Keratinocyte (primary cell): Measurements from ENCODE around the gene RRAS2. TPM values are rescaled to one million over a fixed set of nuclear protein-coding genes. Genes with fewer than 3 reads are reported as not detected.
"Not testable (repeated sequence)": the region's sequence is repeated elsewhere in the genome, so short reads cannot be mapped to it uniquely, and the experiment has no call there.

Source experiments
- DNase-seq: peaks from one replicate; pipeline ENCODE4 v3.0.0-alpha.2; 2011; ENCODE audit warnings: low read depth, missing footprints, low spot score
- FAIRE-seq: peaks from 2 replicates; lab custom pipeline; 2011; peaks lifted over from hg19 to GRCh38; lab: Jason Lieb, UNC
- H2AFZ ChIP-seq: 2 replicates; pipeline ENCODE4 v1.6.0; 2012; ENCODE audit warnings: low read length, control low read depth, inconsistent platforms; ENCODE audit not compliant: control insufficient read depth
- H3K27ac ChIP-seq: 2 replicates; pipeline ENCODE4 v1.5.1; 2011; ENCODE audit warnings: low read length; ENCODE audit not compliant: control insufficient read depth, insufficient read depth
- H3K27me3 ChIP-seq: 3 replicates; pipeline ENCODE4 v1.6.0; 2011; ENCODE audit warnings: low read length; ENCODE audit not compliant: control insufficient read depth, insufficient read depth; ENCODE audit errors: extremely low read depth
- H3K36me3 ChIP-seq, 2 experiments: 2 replicates in 1 of 2; 3 replicates in 1 of 2; pipeline ENCODE4 v1.5.1; 2011; ENCODE audit warnings: low read length in 2 of 2, mild to moderate bottlenecking in 1 of 2; ENCODE audit not compliant: control insufficient read depth in 2 of 2, insufficient read depth in 2 of 2; ENCODE audit errors: extremely low read depth in 1 of 2
- H3K4me1 ChIP-seq: 3 replicates; pipeline ENCODE4 v1.5.1; 2011; ENCODE audit warnings: low read length; ENCODE audit not compliant: control insufficient read depth, insufficient read depth; ENCODE audit errors: extremely low read depth
- H3K4me2 ChIP-seq: 3 replicates; pipeline ENCODE4 v1.6.0; 2011; ENCODE audit warnings: low read depth, low read length; ENCODE audit not compliant: control insufficient read depth, insufficient read depth; ENCODE audit errors: extremely low read depth
- H3K4me3 ChIP-seq, 3 experiments: fragments of 200-600 bp in 1 of 3; sonication (generic) in 1 of 3; 2 replicates in 2 of 3; 3 replicates in 1 of 3; pipeline ENCODE4 v1.5.1; 2011 to 2016; ENCODE audit warnings: low read length in 3 of 3, mild to moderate bottlenecking in 3 of 3, control low read depth in 2 of 3, inconsistent platforms in 1 of 3, low read depth in 1 of 3, mixed read lengths in 1 of 3, mixed run types in 1 of 3, moderate library complexity in 1 of 3; ENCODE audit not compliant: control insufficient read depth in 2 of 3, insufficient read depth in 2 of 3; ENCODE audit errors: extremely low read depth in 1 of 3
- H3K79me2 ChIP-seq: 2 replicates; pipeline ENCODE4 v1.6.0; 2012; ENCODE audit warnings: low read length; ENCODE audit not compliant: control insufficient read depth, insufficient read depth
- H3K9ac ChIP-seq: 3 replicates; pipeline ENCODE4 v1.6.0; 2011; ENCODE audit warnings: low read length; ENCODE audit not compliant: control insufficient read depth, insufficient read depth; ENCODE audit errors: extremely low read depth
- H3K9me1 ChIP-seq: 3 replicates; pipeline ENCODE4 v1.6.0; 2011; ENCODE audit warnings: low read length; ENCODE audit not compliant: control insufficient read depth, insufficient read depth; ENCODE audit errors: extremely low read depth
- H3K9me3 ChIP-seq: 2 replicates; pipeline ENCODE4 v1.5.1; 2012; ENCODE audit warnings: low read depth, low read length; ENCODE audit not compliant: control insufficient read depth
- H4K20me1 ChIP-seq: 3 replicates; pipeline ENCODE4 v1.6.0; 2011; ENCODE audit warnings: low read length; ENCODE audit not compliant: control insufficient read depth, insufficient read depth; ENCODE audit errors: extremely low read depth
- CTCF ChIP-seq, 3 experiments: IDR thresholded peaks in 1 of 3; conservative IDR thresholded peaks in 1 of 3; optimal IDR thresholded peaks in 1 of 3; 2 replicates in 2 of 3; 3 replicates in 1 of 3; pipeline versions ENCODE3 to v1.5.1; 2011; ENCODE audit warnings: low read length in 3 of 3, mild to moderate bottlenecking in 3 of 3, moderate library complexity in 2 of 3, control low read depth in 1 of 3, inconsistent platforms in 1 of 3; ENCODE audit not compliant: insufficient read depth in 2 of 3; ENCODE audit errors: extremely low read depth in 1 of 3
- EZH2 ChIP-seq: IDR thresholded peaks from one replicate; pipeline ENCODE4 v1.6.1; 2012; ENCODE audit warnings: inconsistent platforms, mild to moderate bottlenecking, low read length, moderate library complexity
- dilution Hi-C: fragments of 300-500 bp; cut with MboI; formaldehyde crosslinking; loops from one replicate; pipeline ENCODE4 v1.7.0; 2020; ENCODE audit warnings: low sequenced_read_pairs; ENCODE audit not compliant: extremely low pct_ligation_motif_present
- polyA minus RNA-seq, 3 experiments: library from RNA; depleted of rRNA, polyadenylated mRNA; stranded (reverse); fragments of >200 nt; gene quantifications; 1 replicate in 1 of 3; 2 replicates in 1 of 3; 3 replicates in 1 of 3; pipeline ENCODE4 v1.2.3, GENCODE V29; 2011
- polyA plus RNA-seq, 5 experiments: library from polyadenylated mRNA; depleted of rRNA in 3 of 5; stranded (reverse) in 3 of 5; stranded (forward) in 1 of 5; unstranded in 1 of 5; fragments of >200 nt; gene quantifications; 1 replicate in 1 of 5; 2 replicates in 3 of 5; 3 replicates in 1 of 5; pipeline versions ENCODE4 v1.2.1 to v1.2.3, GENCODE V29; 2011 to 2012; ENCODE audit warnings: missing spikeins in 2 of 5, low read depth in 1 of 5, low replicate concordance in 1 of 5

RRAS2 gene
- polyA plus RNA-seq (52.2 to 99.3 TPM (median 54.4 TPM) in 3 replicates), polyA minus RNA-seq (5.9 to 58.9 TPM (median 22.4 TPM) in 3 replicates)
- polyA plus RNA-seq (2011; ENCODE audit: low read depth) = 167 TPM
- 55.6 and 125 TPM in 2 replicates for polyA plus RNA-seq (2011; cell fraction: cytosol; rRNA removed)
- polyA plus RNA-seq (2011; cell fraction: nucleus; rRNA removed) = 34.4 and 46.8 TPM in 2 replicates
- polyA plus RNA-seq (2012; ENCODE audit: low replicate concordance) = 54.5 and 85.9 TPM in 2 replicates
- 77.7 TPM for polyA minus RNA-seq (2011; cell fraction: cytosol; rRNA and poly(A)+ RNA removed)
- 27.5 and 43.4 TPM in 2 replicates for polyA minus RNA-seq (2011; cell fraction: nucleus; rRNA and poly(A)+ RNA removed)

GRCh38 chr11:14358729-14359439 lies at the start of gene RRAS2:
Gene RRAS2 (minus strand): TSS chr11:14359183. CDS start chr11:14358870, 313 bp downstream.
- no peaks in the 10 kb centered on the region for H4K20me1 ChIP-seq
- DNase-seq (no peak), FAIRE-seq (no peak)
- H3K79me2 ChIP-seq = peaks cover 49% of the 10 kb centered on the region
- peak within 1 kb of the TSS; percentile 84 to 92 (median 88) for H3K4me3 ChIP-seq
- H3K27ac ChIP-seq = peak within 1 kb of the TSS; percentile 92
- H2AFZ ChIP-seq = peak within 1 kb of the TSS; percentile 80
- dilution Hi-C loops = no loop called here
- H3K9me1 ChIP-seq = no peaks in the 10 kb centered on the region
- no peaks in the 10 kb centered on the region for H3K9me3 ChIP-seq
- no peaks in the 10 kb centered on the region for H3K27me3 ChIP-seq
- H3K9ac ChIP-seq = peak within 1 kb of the TSS; percentile 95
- no peak for TF ChIP-seq EZH2
- TF ChIP-seq CTCF (optimal IDR thresholded peaks at IDR 0.05 in 1 of 3, IDR thresholded peaks at IDR 0.05 in 1 of 3, conservative IDR thresholded peaks at IDR 0.05 in 1 of 3; ENCODE audit: extremely low read depth in 1 of 3, insufficient read depth in 2 of 3, low read length in 3 of 3) = no peak
- H3K36me3 ChIP-seq = peaks cover 3 to 7% of the 10 kb centered on the region in 2 experiments
- peaks cover 24% of the 10 kb centered on the region for H3K4me1 ChIP-seq
- H3K4me2 ChIP-seq = peak within 1 kb of the TSS; percentile 93

GRCh38 chr11:14408612-14409011 lies 49.6 kb upstream of the RRAS2 start:
- Histone ChIP-seq H3K27me3 (no peaks in the 10 kb centered on the region), H3K4me3 (no peak overlapping the region), H3K4me1 (peaks cover 43% of the 10 kb centered on the region), H4K20me1 (no peaks in the 10 kb centered on the region), H3K27ac (no peak overlapping the region), H2AFZ (no peak overlapping the region), H3K36me3 (no peaks in the 10 kb centered on the region), H3K9me3 (no peaks in the 10 kb centered on the region), H3K9ac (no peak overlapping the region), H3K79me2 (no peaks in the 10 kb centered on the region), H3K4me2 (no peak overlapping the region), H3K9me1 (peaks cover 2% of the 10 kb centered on the region)
- dilution Hi-C loops = no loop called here
- FAIRE-seq = no peak
- TF ChIP-seq CTCF (optimal IDR thresholded peaks at IDR 0.05 in 1 of 3, IDR thresholded peaks at IDR 0.05 in 1 of 3, conservative IDR thresholded peaks at IDR 0.05 in 1 of 3; ENCODE audit: extremely low read depth in 1 of 3, insufficient read depth in 2 of 3, low read length in 3 of 3) = no peak
- no peak for TF ChIP-seq EZH2
- no peak for DNase-seq

GRCh38 chr11:14406116-14406515 lies 47.1 kb upstream of the RRAS2 start:
- FAIRE-seq, dilution Hi-C loops, DNase-seq, H4K20me1 ChIP-seq, H2AFZ ChIP-seq, H3K27me3 ChIP-seq, H3K9me1 ChIP-seq, H3K4me2 ChIP-seq, H3K27ac ChIP-seq, H3K79me2 ChIP-seq, H3K36me3 ChIP-seq, H3K9me3 ChIP-seq, H3K9ac ChIP-seq, H3K4me3 ChIP-seq: not testable (repeated sequence)
- peaks cover 23% of the 10 kb centered on the region for H3K4me1 ChIP-seq
